HTERT RPE-1 (cell line): Measurements from ENCODE around the gene NFYC.

Experiments used
- in situ Hi-C: fragments of 300-500 bp; cut with MboI; formaldehyde crosslinking; loops from 4 replicates; pipeline ENCODE4 v1.14.3; 2020; ENCODE audit warnings: low sequenced_read_pairs

NFYC gene

DNA sequence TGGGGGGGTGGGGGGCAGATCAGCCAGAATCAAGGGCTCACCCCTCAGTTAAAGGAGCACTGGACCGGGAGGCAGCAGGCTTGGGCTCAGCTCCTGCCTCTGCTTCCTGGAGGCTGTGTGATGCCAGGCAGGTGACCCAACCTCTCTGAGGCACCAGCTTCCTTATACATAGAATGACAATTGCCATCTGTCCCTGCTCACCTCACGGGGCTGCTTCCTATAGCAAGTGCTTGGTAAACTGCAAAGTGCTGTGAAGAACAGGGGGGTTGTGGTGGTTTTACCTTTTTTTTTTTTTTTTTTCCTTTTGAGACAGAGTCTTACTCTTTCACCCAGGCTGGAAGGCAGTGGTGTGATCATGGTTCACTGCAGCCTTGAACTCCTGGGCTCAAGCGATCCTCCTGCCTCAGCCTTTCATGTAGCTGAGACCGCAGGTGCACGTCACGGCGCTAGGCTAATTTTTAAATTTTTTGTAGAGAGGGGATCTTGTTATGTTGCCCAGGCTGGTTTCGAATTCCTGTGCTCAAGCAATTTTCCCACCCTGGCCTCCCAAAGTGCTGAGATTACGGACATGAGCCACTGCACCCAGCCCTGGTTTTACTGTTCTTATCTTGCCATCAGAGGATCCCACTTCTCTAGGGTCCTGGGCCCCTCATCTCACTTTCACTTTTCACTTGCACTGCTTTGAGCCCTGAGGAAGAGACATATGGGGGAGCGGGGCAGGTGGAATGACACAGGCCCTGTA lies 103.6 kb downstream of the NFYC start:
- in situ Hi-C loops, result no loop called here

DNA sequence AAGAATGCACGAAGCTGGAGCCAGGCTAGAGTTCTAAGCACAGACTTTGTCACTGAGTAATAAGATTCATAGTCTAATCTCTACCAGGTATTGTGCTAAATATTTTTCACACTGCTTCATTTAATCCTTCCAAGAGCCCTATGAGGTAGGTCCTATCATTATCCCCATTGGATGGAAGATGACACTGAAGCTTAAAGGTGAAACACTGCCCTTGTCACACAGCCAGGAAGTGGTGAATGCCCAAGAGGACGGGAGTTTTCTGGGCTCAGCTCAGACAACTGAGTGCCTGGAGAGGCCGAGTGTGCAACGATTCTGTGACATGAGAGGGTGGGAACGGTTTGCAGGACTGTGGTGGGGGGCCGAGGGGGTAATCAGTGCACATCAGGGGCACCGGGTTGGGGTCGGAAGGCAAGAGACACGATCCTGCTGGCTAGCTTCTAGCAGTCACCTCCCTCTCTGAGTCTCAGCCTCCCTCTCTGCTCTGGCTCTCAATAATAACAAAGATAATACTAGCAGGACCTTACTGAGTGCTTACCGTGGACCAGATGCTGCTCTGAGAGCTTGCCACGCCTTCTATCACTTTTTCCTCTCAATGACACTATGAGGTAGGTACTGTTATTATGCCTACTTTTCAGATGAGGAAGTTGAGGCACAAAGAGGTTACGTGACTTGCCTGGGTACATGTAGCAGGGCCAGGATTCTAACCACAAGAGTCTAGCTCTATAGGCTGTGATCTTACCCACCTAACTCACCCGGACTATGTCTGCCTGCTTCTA lies 104.5 kb downstream of the NFYC start:
- in situ Hi-C loops, result no loop called here

DNA sequence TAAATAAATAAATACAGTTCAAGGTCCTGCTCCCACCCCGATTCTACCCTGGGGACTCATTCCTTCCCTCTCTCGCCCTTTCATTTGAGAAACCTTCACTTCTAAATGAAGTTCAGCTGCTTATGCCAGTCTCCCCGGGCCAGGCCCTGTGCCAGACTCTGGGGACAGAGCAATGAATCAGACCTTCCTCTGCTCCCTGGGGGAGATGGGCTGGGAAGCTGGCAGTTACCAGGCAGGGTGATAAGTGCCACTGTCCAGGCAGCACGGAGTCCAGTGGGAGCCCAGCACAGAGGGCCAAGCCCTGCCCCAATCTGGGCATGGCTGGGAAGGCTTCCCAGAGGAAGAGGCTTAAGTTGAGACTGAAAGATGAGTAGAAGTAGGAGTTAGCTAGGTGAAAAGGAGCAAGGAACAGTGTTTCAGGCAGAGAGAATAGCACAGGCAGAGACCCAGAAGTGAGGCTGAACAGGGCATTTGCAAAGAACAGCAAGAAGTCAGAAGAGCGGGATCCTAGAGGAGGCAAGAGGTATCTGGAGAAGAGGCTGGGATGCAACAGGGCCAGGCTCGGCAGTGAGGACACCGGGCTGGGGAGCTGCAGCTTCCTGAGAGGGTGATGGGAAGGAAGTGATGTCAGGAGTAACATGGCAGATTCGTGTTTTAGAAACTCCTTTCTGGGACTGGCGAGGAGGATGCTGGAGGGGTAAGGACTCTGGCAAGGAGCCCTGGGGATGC lies 105.6 kb downstream of the NFYC start:
- in situ Hi-C loops, result no loop called here

DNA sequence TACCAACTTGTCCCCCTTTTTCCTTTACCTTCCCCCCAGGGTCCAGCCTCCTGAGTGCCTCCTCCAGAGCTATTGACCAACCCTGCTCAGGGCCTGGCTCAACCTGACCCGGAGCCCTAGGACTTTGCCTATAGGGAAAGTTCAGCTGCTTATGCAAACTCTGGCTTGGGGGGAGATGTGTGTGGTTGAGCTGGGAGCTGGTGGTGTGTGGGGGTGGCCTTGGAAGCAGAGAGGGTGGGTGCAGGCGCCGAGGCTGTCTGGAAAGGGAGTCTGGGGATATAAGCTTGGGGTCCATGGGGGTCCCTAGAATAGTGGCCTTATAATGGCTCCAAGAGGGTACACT lies 106.1 kb downstream of the NFYC start:
- in situ Hi-C loops, result no loop called here

DNA sequence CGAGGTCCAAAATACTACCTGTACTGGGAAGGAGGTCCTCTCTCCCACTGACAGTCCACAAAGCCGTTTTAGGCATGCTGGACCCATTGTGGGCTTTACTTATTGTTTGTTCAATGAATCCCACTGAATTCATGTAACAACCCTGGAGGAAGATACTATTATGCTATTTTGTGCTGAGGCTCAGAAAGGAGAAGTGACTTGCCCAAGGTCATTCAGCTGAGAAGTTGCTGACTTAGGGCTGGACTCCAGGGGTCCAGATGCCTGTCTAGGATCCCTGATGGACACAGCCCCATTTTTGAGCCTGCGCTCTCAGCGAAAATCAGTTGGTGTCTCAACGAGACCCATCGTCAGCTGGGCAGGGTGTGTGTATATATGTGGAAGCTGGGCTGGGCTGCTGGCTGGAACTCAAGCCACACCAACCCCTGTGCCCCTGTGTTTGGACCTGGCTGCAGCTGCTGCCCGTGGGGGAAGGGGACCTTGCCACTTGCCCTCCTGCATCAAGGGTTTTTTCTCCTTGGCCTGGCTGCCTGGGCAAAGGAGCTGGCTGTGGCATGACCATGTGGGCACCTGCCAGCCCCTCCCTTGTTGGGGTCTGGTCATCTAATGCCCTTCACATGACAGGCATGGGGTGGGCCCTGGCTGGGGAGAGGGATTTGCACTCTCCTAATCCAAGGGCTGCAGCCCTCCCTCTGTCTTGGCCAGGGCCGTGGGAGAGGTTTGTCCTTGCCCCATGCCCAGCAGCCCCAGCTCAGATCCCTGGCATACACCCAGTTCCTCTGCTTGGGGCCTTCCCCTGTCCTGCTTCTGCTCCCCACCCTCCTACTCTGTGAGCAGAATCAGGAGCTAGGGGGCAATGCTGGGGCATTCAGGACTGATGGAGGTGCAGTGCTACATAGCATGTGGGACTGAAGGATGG lies 107.1 kb downstream of the NFYC start:
- in situ Hi-C loops, result no loop called here

DNA sequence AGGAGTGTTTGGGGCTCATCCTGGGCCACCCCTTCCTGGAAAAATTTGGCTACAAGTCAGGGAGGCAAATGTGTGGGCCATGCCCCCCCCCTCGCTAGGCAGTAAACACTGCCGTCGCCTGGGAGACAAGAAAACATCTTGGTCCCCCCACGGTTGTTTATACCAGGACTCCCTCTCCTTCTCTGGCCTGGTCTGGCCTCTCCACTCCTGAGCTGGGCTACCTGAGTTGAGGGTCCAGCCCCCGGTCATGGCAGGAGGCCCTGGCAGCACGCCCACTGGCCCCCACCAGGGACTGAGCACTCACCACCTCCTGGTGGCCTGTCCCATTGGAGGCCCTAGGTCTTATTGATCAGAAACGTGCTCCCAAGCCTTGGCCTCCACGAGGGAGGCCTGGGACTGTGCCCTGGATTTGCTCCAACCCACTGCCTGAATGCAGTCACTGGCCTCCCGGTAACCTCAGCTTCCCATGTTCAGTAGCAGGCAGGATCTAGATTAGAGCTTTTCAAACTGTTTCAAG lies 107.9 kb downstream of the NFYC start:
- in situ Hi-C loops, result no loop called here

DNA sequence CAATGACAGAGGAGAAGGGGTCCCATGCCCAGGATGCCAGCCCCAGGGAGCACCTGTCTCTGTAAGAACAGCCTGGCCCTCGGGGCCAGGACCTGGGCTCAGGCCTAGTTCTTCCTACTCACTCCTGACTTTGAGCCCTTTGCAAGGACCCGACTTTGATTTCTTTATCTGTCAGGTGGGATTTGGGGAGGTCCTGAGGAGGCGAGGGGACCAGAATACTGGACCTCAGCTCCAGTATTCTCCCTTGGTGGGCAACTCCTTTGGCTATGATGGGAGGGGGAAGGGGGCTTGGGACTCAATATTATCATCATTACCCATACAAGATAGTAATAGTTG lies 110.2 kb downstream of the NFYC start:
- in situ Hi-C loops, result no loop called here

DNA sequence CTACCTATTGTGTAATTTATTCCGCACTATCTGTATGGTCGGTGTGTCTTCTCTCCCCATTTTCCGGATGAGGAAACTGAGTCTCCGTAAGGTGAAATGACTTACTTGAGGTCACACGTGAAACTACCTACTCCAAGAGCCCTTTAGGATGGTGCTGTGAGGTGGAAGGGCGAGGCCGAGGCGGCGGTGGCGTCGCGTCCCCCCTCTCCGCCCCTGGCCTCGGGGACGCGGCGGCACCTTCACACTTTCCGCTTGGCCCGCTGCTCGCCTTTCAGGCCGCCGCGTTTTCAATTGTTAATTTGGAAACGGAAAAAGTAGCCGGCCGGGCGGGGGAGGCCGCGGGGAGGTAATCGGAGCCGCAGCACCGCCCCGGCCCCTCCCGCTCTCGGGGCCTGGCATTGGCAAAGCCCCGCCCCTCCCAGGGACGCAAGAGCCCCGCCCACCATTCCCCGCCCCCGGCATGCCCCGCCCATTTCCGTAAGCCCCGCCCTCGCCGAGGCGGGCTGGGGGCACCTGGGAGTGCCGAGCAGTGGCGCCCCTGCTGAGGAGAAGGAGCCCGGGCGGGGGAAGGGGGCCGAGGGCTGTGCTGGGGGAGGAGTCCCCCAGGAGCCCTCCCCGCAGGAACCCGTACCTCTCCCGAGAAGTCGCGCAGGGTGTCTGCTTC lies 110.7 kb downstream of the NFYC start:
- in situ Hi-C loops, result no loop called here

DNA sequence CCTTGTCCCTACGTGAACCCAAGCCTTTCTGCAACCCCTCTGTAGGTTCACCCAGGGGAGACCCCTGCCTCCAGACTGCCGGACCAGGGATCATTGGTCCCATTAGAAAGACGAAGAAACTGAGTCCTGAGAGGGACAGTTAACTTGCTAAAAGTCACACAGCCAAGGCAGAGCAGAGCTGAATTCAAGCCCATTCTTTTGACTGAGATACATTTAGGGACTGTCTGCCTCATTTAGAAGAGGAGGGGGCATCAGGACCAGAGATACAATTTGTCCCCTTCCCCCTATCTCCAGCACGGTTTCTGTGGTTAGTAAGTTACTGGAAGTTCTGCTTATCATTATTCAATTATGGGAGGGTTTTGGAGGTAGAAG lies 111.2 kb downstream of the NFYC start:
- in situ Hi-C loops, result no loop called here

DNA sequence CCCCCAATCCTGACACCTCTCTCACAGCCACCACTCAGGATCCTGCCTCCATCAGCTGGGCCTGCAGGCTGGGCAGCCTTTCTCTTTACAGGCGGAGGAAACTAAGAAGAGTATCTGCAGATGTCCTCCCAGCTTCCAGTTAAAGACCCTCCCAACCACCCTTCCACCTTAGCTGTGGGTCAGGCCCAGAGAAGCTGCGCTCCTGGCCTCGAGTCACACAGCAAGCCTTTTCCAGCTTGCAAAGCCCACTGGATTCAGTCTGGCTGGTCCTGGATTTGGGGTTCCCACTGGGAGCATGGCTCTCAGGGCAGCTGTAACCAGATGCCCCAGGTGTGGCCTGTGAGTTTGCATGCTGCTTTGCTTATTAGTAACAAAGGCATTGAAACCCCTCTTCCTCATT lies 111.9 kb downstream of the NFYC start:
- in situ Hi-C loops, result no loop called here

DNA sequence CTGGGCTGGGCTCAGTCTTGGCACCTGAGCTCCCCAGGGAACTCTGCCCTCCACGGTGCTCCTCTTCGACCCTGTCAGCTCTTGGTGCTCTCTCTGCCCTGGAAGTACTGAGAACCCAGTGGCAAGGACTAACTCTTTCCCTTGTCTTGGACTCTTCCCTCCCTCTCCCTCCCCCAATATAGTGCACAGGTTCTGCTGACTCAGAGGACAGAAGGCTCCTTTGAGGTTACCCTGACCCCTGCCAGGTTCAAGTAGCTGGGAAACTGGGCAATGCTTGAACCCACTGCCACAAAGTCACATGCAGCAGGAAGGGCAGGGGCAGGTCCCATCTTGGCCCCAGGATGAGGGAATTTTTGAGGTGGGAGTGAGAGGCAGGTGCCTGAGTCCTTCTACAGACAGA lies 112.4 kb downstream of the NFYC start:
- in situ Hi-C loops, result no loop called here

DNA sequence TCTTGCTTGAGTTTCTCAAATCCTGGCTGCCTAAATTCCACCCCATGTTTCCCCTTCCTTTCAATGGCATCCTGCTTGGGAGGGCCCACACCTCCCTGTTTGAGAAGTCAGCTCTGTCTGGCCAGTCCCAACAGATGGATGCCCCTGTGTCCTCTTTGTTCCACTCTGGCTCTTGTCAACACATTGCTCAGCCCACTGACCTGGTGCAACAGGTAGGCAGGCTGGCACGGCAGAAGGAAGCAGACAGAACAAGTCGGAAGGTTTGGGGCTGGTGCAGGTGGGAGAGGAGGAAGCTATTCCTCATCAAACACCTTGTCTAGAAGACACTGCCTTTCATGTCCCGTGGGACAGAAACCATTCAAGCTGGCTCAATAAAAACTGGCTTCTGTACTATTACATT lies 114.7 kb downstream of the NFYC start:
- in situ Hi-C loops, result no loop called here

DNA sequence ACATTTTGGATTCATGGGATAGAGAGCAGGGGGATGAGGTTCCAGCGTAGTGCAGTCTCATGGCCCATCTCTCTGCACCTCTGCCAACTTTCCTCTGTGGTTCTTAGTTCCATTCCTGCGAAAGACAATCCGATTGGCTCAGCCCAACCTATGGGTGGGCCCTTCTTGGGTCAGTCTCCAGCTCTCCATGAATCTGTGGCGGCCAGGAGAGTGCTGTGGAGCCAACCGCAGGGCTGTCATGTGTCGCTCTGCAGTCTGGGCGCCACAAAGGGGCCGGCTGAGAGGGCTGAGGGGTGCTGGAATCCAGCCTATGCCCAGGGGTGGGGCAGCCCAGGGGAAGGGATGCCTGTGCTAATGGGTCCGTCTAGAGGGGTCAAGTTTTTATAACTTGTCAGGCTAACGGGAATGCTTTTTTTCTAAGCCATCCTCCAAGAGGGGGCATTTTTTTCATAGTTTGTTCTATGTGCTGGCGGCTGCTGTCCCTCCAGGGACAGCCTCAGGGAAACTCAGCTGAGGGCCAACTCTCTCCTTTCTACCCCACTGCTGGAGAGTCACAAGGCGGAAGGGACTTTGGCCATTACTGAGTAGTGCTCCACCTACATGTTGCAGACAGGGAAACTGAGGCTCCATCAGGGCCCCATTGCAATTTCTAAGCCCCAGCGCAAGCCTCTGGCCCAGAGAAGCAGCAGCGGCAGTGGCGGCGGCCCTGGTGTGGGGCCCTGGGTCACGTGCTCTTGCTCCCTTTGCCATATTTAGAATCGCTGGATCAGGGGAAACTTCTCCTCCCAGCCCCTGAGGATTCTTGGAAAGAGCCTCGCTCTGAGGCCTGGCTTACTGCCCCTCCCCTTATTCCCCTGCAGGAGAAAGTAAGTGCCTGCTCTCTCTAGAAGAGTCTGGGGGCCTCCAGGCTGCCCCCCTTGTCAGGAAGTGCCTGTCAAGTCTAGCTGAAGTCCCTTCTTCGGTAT lies 115.5 kb downstream of the NFYC start:
- in situ Hi-C loops, result no loop called here

DNA sequence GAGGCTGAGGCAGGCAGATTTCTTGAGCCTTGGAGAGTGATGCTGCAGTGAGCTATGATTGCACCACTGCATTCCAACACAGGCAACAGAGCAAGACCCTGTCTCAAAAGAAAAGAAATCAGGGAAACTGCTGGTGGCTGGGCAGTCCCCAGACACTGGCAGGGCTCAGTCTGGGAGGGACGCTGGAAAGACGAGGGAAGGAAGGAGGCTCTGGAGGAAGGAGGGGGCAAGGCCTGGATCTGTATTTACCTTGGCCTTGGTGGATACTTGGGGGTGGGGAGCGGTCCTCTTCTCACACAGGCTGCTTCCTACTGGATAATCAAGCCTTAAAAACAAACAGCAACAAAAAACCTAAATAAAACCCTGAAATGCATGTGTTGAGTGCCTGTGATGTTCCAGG lies 116.5 kb downstream of the NFYC start:
- in situ Hi-C loops, result no loop called here

DNA sequence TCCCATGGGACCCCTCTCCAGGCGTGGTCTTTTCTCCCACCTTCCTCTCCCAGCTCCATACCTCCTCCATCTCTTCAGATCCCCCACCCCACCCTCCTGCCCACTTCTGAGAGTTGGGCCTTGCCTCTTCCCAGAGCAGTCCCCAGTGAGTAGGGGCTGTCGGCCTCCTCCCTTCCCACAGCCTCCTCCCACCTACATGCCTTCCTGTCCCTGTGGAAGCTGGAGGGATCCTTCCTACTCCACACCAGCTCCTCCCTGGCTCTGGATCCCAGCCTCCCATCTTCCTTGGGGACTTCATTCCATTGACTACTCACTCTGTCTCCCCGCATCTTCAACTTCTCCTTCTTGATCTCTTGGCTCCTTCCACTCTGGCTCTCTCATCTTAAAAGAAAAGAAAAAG lies 116.9 kb downstream of the NFYC start:
- in situ Hi-C loops, result no loop called here

DNA sequence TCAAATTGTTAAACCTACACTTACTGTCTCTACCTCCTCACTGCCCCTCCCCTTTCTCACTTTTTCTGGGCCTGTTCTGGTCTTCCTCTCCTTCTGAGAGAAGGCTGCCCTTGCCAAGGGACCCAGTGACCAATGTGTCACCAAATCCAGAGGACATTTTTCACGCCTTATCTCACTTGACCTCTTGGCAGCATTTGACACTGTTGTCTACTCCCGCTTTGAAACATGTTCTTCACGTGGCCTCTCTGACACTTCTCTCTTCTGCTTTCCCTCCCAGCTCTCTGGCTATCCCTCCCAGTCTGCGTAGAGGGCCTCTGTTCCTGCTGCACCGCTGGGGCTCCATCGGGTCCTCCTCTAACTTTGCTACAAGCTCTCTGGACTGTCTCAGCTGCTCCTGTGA lies 117.4 kb downstream of the NFYC start:
- in situ Hi-C loops, result no loop called here

DNA sequence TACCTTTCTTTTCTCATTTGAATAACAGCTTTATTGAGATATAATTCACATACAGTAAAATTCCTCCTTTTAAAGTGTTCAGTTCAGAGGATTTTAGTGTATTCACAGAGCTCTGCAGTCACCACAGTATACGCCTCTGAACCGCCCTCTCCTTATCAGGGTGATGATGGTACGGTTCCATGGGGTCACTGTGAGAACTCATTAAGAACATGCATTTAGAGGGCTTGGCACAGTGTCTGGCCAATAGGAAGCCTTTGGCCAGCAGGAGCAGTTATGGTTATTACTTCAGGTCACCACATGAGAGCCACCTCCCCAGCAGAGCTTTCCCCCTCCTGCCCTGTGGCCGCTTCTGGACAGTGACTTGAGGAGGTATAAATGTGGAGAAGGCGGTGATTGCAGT lies 119.4 kb downstream of the NFYC start:
- in situ Hi-C loops, result no loop called here

DNA sequence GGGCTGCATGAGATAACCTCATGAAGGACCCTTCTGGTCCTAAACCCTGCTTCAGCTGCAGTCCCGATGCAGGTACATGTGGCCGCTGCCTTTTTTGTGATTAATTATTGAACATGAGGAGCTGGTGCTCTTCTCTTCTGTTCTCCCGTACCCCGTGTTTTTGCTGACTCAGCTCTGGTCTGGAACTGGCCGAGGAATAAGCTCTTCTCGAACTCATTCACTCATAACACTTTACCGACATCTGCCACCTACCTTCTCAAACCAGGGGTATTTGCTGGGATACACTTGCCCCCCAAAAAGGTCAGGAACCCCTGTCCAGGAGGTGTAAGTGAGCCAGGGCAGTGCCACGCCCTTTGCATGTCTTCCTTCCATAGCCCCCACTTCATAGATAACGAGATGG lies 123.9 kb downstream of the NFYC start:
- in situ Hi-C loops, result no loop called here

DNA sequence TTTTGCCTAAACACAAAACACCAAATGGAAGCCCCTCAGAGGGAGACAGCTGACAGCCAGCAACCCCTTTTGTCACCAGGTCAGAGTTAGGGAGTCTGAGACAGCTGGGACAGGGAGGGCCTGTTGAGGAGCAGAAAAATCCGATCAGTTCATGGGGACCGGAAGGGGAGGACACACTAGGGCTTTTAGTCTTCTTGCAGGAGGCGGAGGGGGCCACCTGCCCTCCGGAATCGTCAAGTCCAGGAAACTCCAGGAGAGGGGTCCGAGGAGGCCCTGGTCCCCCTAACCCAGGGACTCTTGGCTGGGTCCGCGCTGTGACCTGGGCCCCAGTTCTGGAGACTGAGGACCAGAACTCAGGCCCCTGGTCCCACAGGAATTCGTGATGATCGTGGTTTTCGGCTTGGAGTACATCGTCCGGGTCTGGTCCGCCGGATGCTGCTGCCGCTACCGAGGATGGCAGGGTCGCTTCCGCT lies 126.3 kb downstream of the NFYC start:
- in situ Hi-C loops, result no loop called here
